Lower leg skin (tissue), 3 donors: Measurements from ENCODE around the gene PHTF2.

ENCODE experiments used
- POLR2A ChIP-seq, 2 donors: fragments of 450-650 bp; IDR thresholded peaks; one replicate each; pipeline ENCODE4 v1.6.1; 2016 to 2017; ENCODE audit warnings: antibody characterized with exemption in 2 of 2, mild to moderate bottlenecking in 1 of 2, moderate library complexity in 1 of 2
- TF ChIP-seq, protein P1 (sequence below), 3 donors: fragments of 450-650 bp; IDR thresholded peaks; one replicate each; pipeline ENCODE4 v1.5.1; 2016; ENCODE audit warnings: antibody characterized with exemption in 3 of 3, mild to moderate bottlenecking in 3 of 3, moderate library complexity in 2 of 3

DNA sequence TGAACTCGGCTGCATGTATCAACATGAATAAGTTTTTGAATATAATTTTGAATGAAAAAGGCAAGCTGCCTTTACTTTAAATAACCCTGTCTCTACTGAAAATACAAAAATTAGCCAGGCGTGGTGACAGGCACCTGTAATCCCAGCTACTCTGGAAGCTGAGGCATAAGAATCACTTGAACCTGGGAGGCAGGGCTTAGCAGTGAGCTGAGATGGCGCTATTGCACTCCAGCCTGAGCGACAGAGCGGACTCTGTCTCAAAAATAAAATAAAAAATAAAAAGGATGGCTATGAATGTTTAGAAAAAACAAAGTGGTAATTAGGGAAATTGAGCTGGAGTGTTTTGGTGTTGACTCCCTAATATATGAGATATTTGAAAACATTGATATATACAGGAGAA is 133.3 kb downstream of the PHTF2 start:
- TF ChIP-seq, protein P1, sequence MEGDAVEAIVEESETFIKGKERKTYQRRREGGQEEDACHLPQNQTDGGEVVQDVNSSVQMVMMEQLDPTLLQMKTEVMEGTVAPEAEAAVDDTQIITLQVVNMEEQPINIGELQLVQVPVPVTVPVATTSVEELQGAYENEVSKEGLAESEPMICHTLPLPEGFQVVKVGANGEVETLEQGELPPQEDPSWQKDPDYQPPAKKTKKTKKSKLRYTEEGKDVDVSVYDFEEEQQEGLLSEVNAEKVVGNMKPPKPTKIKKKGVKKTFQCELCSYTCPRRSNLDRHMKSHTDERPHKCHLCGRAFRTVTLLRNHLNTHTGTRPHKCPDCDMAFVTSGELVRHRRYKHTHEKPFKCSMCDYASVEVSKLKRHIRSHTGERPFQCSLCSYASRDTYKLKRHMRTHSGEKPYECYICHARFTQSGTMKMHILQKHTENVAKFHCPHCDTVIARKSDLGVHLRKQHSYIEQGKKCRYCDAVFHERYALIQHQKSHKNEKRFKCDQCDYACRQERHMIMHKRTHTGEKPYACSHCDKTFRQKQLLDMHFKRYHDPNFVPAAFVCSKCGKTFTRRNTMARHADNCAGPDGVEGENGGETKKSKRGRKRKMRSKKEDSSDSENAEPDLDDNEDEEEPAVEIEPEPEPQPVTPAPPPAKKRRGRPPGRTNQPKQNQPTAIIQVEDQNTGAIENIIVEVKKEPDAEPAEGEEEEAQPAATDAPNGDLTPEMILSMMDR (IDR thresholded peaks at IDR 0.05) = no peak
- no peak for TF ChIP-seq POLR2A (IDR thresholded peaks at IDR 0.05)
